Measurements from ENCODE around the gene DLEC1.

The DLEC1 gene

DNA sequence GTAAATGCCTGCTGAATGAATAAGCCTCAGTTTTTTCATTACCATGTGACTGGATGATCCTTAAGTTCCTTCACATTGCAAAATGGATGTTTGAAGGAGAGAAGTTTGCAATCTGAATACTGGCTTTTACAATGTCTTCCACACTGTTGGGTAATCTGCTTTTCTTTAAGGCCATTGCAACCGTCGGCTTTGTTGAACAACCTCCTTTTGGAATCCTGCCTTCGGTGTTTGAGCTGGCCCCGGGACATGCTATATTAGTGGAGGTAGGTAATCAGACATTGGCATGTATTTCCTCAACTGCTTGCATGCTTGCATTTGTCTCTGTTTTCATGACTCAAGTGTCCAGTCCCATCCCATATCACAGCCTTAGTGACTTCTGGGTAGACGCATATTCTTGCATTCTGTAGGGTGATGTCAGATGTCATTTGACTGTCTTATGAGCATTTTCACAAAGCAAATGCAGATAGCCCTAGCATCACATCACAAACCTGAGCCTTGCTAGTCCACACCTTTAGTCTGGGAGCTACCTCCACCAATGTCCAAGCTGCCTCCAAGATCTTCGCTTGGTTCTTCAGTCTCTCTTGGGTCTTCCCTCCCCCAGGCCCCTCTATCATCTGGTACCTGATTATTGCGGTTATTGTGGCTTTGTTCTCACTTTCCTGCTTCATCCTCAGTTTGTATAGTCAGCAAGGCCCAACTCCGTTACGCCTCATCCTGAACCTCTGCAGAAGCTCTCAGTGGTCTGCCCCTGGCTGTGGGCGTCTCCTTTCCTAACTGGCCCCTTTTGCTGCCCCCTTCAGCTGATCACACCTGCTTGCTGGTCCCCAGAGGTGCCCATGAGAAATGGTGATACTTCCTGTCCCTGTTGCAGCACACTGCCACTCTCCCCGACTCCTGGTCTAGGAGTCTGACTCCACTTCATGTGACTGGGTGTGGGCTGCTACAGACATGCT is 49.4 kb downstream of the DLEC1 start:
- DNase-seq = no peak

- no peak for DNase-seq
These were observed 50.2 kb downstream of the DLEC1 start for GRCh38 chr3:38089163-38089562.

DNA sequence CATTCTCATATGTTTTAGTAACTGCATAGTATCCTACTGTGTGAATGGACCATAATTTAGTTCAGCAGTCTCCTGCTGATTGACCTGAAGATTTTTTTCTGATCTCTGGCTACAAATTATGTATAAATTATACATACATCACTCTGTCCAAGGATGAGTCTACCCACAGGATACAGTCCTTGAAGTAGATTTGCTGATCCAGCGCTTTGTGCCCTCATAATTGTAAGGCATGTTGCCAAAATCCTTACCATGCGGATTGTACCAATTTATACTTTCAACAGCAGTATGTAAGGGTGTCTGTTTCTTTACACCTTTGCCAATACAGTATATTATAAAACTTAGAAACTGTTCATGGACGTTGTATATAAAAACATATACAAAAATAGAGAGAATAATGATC is 51.4 kb downstream of the DLEC1 start:
- no peak for DNase-seq

DNA sequence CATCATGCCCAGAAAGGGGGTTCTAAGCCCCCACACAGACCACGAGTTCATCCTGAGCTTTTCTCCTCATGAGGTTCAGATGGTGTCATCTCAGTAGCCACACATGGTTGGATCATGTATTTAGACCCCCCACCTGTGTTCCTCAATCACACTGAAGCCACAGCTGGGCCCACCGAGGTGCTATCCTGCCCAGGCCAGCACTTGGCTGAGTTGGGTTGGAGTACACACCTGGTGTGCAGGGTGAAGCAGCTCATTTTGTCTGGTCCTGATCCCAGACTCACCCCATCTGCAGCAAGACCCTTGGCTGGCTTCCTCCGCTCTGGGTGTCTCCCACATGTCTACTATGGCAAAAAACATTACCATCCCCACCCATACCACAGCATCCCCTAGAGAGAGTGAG is 56.0 kb downstream of the DLEC1 start:
- DNase-seq = no peak

DNA sequence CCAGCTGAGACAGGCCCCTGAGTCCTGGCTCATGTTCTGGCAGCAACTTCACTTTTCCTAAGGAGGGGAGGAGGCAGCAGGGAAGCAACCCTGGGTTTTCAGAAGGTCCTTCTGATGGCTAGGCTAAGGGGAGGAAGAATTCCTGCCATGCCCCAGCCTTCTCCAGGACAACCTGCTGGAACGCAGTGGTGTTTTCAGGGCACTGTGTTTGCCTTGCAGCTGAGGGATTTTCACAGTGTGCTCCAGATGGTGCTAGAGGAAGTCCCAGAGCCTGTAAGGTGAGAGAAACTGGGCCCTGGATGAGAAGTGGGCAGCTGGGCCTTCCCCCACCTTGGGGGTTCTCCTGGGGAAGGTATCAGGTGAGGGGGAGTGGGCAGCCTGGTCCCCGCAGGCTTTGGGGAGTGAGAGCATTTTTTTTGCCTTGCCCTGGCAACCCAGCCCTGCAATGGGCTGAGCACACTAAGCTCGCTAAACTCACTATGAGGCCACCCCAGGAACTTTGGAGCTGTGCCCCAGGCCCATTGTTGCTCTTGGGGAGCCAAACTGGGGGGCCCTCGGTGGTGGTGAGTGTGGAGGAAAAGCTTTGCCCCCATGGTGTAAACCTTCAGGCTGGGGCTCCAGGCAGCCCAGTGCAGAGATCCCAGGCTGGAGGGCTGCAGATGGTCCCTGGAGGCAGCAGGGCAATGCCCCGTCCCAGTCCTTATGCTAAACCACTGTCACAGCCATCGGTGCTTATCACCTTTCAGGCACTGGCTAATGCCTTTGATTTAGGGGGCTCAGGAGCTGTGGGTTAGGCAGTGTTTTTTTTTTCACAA is 56.9 kb downstream of the DLEC1 start:
- DNase-seq = no peak

- no peak for DNase-seq
These were observed 58.7 kb downstream of the DLEC1 start for GRCh38 chr3:38097446-38098375.

DNA sequence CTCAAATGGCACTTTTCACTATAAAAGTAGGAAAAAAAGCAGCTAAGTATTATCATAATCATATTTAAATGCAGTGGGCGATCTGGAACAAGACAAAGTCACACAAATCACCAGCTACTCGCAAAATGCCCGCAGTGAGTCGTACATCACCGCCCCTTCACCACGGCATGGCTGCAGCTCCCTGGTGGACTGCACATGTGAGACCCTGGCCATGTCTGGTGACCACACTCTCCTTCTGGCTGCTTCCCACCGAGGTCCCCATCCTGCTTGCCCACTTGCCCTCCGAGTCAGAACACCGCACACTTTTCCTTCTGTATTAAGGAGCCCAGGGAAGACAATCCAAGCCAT is 59.3 kb downstream of the DLEC1 start:
- DNase-seq = no peak

- no peak for DNase-seq
These were observed 60.5 kb downstream of the DLEC1 start for GRCh38 chr3:38099518-38099917.

GRCh38 chr3:38100498-38100897 is 61.5 kb downstream of the DLEC1 start:
- DNase-seq = no peak

- no peak for DNase-seq
These were observed 62.9 kb downstream of the DLEC1 start for GRCh38 chr3:38101811-38102443.

DNA sequence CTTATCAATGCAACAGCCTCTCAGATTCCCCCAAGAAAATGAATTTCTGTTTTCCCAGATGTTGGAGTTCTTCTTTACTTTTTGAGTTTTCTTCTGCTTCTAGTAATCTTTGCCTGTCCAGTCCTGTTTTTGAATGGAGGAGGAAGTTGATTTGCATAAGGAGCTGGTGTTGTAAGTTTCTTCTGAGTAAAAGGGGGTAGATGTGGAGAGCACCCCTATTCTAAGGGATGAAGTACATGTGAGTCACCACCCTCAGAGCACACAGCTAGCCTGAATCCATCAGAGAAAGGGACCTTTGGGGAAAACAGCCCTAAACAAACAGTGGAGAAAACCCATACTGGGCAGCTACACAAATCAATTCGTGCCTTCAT is 63.4 kb downstream of the DLEC1 start:
- DNase-seq = no peak

GRCh38 chr3:38105525-38105924 is 66.5 kb downstream of the DLEC1 start:
- no peak for DNase-seq

GRCh38 chr3:38107911-38108648 is 69.1 kb downstream of the DLEC1 start:
- no peak for DNase-seq

- no peak for DNase-seq
These were observed 69.9 kb downstream of the DLEC1 start for GRCh38 chr3:38108649-38109579.

DNA sequence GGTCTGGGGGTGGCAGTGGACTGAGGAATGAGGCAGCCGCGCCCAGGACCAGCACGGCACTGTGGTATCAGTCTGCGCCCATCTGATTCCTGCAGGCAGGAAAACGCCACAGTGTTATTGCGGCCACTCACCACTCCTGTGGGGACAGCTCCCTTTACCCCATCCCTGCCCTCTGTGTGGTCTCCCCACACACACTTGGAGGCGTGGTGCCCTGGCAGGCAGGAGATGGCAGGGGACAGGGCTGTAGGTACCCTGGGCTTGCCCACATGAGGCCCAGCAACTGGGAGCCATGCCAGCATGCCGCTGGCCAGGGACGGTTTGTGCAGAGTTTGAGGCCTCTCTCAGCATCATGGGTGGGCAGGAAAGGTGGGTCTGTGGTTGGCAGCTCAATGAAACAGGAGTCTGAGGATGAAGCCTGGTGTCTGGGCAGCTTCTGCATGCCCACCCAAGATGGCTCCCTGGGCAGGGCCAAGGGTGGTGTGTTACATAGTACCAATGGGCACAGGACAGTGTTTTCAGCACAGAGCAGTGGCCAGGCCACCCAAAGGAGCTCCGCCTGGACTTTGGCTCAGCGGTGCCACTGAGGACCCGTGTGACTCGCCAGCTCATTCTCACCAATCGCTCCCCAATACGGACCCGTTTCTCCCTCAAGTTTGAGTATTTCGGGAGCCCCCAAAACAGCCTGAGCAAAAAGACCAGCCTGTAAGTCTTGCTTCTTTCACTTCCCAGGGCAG is 70.7 kb downstream of the DLEC1 start:
- DNase-seq = no peak

DNA sequence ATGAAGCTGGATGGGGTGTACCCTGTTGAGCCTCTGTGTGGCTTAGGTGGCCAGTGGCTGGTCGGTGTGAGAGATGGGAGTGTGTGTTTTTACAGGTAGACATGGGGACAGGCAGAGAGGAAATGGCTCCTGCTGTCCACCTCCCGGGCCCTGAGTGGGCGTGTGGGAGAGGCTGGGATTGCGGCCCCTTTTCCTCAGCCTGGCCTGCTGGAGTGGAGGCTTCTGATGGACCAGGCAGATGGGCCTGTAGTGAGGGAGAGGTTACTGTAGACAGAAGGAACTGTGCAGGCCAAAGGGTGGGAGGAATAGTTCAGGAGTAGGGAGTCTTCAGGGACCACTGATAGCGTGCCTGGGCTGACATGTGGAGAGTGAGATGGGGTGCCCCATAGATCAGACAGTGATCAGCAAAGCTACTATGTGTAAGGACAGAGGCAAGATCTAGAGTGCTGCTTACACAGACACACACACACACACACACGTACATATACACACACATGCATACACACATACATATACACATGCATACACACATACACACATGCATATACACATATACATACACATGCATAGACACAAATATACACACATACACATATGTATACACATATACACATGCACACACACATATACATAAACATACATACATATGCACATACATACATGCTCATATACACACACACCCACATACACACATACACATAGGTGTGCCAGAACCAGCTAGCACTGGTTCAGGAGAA is 71.5 kb downstream of the DLEC1 start:
- no peak for DNase-seq

DNA sequence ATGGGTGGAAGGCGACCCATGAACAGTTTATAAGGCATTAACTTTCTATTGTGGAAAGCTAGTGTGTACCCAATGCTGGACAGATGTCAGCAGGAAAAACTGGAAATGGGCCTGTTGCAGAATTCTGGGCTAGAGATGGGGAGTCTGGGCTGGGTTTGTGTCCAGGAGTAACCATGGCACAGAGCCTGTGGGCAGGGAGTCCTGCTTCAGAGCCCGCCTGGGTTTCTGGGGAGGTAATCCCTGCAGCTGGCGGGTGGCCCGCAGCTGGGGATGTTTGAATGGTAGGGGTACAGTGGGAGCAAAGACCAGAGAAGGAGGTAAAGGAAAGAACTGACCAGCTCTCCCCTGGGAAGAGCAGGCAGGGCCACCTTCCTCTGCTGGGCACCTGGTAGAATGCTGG is 72.2 kb downstream of the DLEC1 start:
- no peak for DNase-seq

DNA sequence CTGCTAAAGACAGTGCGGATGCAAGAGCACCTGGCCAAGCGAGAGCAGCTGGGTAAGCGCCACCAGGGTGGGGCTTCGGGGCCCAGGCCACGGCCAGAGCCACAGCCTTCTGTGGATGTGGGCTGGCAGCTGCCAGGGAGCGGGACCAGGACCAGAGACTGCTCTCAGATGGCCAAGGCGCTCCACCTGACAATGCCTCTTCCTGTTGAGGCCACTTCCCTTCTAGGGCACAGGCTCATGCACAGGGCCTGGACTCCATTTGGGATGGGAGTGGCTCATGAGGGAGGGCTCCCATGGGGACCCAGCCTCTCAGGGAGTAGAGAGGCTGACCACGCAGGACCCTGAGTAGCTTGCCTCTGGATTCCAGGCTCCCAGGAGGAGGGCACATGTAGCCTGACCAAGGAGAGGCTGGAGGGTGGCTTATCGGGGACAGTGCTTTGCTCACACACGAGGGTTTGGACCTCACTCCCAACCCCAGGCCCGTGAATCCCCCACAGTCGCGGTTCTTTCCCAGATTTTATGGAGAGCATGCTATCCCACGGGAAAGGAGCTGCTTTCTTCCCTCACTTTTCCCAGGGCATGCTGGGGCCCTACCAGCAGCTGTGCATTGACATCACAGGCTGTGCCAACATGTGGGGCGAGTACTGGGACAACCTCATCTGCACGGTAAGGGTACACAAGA is 72.8 kb downstream of the DLEC1 start:
- DNase-seq = no peak

DNA sequence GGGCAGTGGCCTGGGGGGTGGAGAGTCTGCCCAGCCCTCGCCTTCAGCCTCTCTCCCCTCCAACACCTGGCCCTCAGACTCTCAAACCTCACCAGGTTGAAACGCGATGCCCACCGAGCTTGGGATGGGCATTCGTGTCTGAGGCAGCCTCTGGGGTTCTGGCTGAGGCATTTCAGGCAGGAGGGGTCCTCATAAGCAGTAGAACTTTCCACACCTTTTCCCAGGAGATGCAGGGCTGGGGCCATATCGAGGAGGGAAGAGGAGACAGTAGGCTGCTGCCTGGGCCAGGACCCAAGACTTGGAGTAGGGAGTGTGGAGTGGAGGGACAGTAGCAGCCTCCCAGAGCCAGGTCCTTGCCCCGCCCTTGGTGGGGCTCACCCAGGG is 73.4 kb downstream of the DLEC1 start:
- no peak for DNase-seq
